HEK293 (cell line): ENCODE measurements around the gene CNST.

ENCODE experiments used
- CTCF ChIA-PET: fragments of 350-600 bp; formaldehyde crosslinking; extraction: SDS; loops from one replicate; lab custom pipeline; 2021; ENCODE audit warnings: antibody characterized with exemption; lab: Yijun Ruan, JAX
- POLR2A ChIA-PET: fragments of 300-600 bp; formaldehyde crosslinking; extraction: SDS; loops from one replicate; lab custom pipeline; 2020; ENCODE audit warnings: antibody characterized with exemption, inconsistent platforms; lab: Yijun Ruan, JAX
- H3K27ac ChIP-seq: fragments of 200-500 bp; sonication (Bioruptor generic); 2 replicates; pipeline ENCODE4 v1.5.1; 2014; ENCODE audit warnings: low read depth, low read length, control low read depth, inconsistent platforms; ENCODE audit errors: extremely low read depth
- H3K36me3 ChIP-seq, 2 experiments: fragments of 200-500 bp in 1 of 2; sonication (Bioruptor generic) in 1 of 2; 1 replicate in 1 of 2; 2 replicates in 1 of 2; pipeline ENCODE4 v1.5.1; 2014 to 2017; ENCODE audit warnings: inconsistent platforms in 2 of 2, low read length in 2 of 2; ENCODE audit not compliant: control insufficient read depth in 2 of 2, insufficient read depth in 1 of 2
- H3K4me1 ChIP-seq: fragments of 200-500 bp; sonication (Bioruptor generic); 2 replicates; pipeline ENCODE4 v1.5.1; 2014; ENCODE audit warnings: mild to moderate bottlenecking, low read length, inconsistent platforms; ENCODE audit not compliant: control insufficient read depth, insufficient read depth
- H3K4me3 ChIP-seq: 2 replicates; pipeline ENCODE4 v1.5.1; 2011; ENCODE audit warnings: low read depth, mild to moderate bottlenecking, control low read depth, low read length, moderate library complexity
- H3K9me3 ChIP-seq: fragments of 200-500 bp; sonication (Bioruptor generic); 2 replicates; pipeline ENCODE4 v1.5.1; 2014; ENCODE audit warnings: low read depth, low read length, inconsistent platforms; ENCODE audit not compliant: control insufficient read depth, insufficient read depth
- KLF1 ChIP-seq: fragments of 450-650 bp; formaldehyde crosslinking; IDR thresholded peaks from 2 replicates; pipeline ENCODE4 v1.5.1; 2016; ENCODE audit warnings: missing biosample characterization, missing genetic modification characterization
- PRDM6 ChIP-seq: fragments of 450-650 bp; formaldehyde crosslinking; IDR thresholded peaks from 2 replicates; pipeline ENCODE4 v1.5.1; 2017; ENCODE audit warnings: missing biosample characterization, missing genetic modification characterization
- SP7 ChIP-seq: fragments of 450-650 bp; formaldehyde crosslinking; IDR thresholded peaks from 2 replicates; pipeline ENCODE4 v1.5.1; 2016; ENCODE audit warnings: missing biosample characterization, missing genetic modification characterization
- TCF7L2 ChIP-seq: IDR thresholded peaks from 2 replicates; pipeline ENCODE4 v1.6.1; 2011; ENCODE audit warnings: low read depth, mild to moderate bottlenecking, inconsistent platforms, low read length, moderate library complexity, borderline replicate concordance
- WT1 ChIP-seq: fragments of 450-650 bp; formaldehyde crosslinking; IDR thresholded peaks from 2 replicates; pipeline ENCODE4 v1.5.1; 2016; ENCODE audit warnings: missing biosample characterization, missing genetic modification characterization
- ZBTB17 ChIP-seq: fragments of 450-650 bp; formaldehyde crosslinking; IDR thresholded peaks from 2 replicates; pipeline ENCODE4 v1.5.1; 2016; ENCODE audit warnings: missing biosample characterization, missing genetic modification characterization
- ZEB2 ChIP-seq: fragments of 450-650 bp; formaldehyde crosslinking; IDR thresholded peaks from 2 replicates; pipeline ENCODE4 v1.5.1; 2016; ENCODE audit warnings: missing biosample characterization, missing genetic modification characterization
- ZFHX2 ChIP-seq: fragments of 450-650 bp; formaldehyde crosslinking; conservative IDR thresholded peaks from 2 replicates; pipeline ENCODE4 v1.5.1; 2016; ENCODE audit warnings: missing biosample characterization, missing genetic modification characterization
- ZNF132 ChIP-seq: fragments of 450-650 bp; formaldehyde crosslinking; IDR thresholded peaks from 2 replicates; pipeline ENCODE4 v1.5.1; 2017; ENCODE audit warnings: missing biosample characterization, missing genetic modification characterization, borderline replicate concordance
- ZNF146 ChIP-seq: fragments of 450-650 bp; formaldehyde crosslinking; IDR thresholded peaks from 2 replicates; pipeline ENCODE4 v1.5.1; 2016; ENCODE audit warnings: missing biosample characterization, missing genetic modification characterization
- ZNF175 ChIP-seq: fragments of 450-650 bp; formaldehyde crosslinking; IDR thresholded peaks from 2 replicates; pipeline ENCODE4 v1.5.1; 2016; ENCODE audit warnings: missing biosample characterization, missing genetic modification characterization
- ZNF221 ChIP-seq: fragments of 450-650 bp; formaldehyde crosslinking; IDR thresholded peaks from 2 replicates; pipeline ENCODE4 v1.5.1; 2017; ENCODE audit warnings: missing biosample characterization, missing genetic modification characterization, borderline replicate concordance
- ZNF366 ChIP-seq: fragments of 450-650 bp; formaldehyde crosslinking; conservative IDR thresholded peaks from 2 replicates; pipeline ENCODE4 v1.5.1; 2016; ENCODE audit warnings: missing biosample characterization, missing genetic modification characterization
- ZNF473 ChIP-seq: fragments of 450-650 bp; formaldehyde crosslinking; IDR thresholded peaks from 2 replicates; pipeline ENCODE4 v1.5.1; 2017; ENCODE audit warnings: missing biosample characterization, missing genetic modification characterization
- ZNF529 ChIP-seq: fragments of 450-650 bp; formaldehyde crosslinking; IDR thresholded peaks from 2 replicates; pipeline ENCODE4 v1.5.1; 2017; ENCODE audit warnings: missing genetic modification characterization, missing biosample characterization; ENCODE audit not compliant: insufficient replicate concordance
- ZNF555 ChIP-seq: fragments of 450-650 bp; formaldehyde crosslinking; conservative IDR thresholded peaks from 2 replicates; pipeline ENCODE4 v1.5.1; 2017; ENCODE audit warnings: missing biosample characterization, mild to moderate bottlenecking, missing genetic modification characterization, inconsistent platforms
- ZSCAN30 ChIP-seq: fragments of 450-650 bp; IDR thresholded peaks from 2 replicates; pipeline ENCODE4 v1.5.1; 2018; ENCODE audit warnings: missing biosample characterization, mild to moderate bottlenecking, missing genetic modification characterization, moderate library complexity
- TF ChIP-seq, protein P1 (sequence below): fragments of 450-650 bp; formaldehyde crosslinking; IDR thresholded peaks from 2 replicates; pipeline ENCODE4 v1.5.1; 2016; ENCODE audit warnings: missing biosample characterization, missing genetic modification characterization
- TF ChIP-seq, protein P2 (sequence below): fragments of 450-650 bp; formaldehyde crosslinking; IDR thresholded peaks from 2 replicates; pipeline ENCODE4 v1.5.1; 2016; ENCODE audit warnings: missing biosample characterization, missing genetic modification characterization
- TF ChIP-seq, protein P3 (sequence below): fragments of 450-650 bp; formaldehyde crosslinking; IDR thresholded peaks from 2 replicates; pipeline ENCODE4 v1.5.1; 2016; ENCODE audit warnings: missing biosample characterization, missing genetic modification characterization
- TF ChIP-seq, protein P4 (sequence below): fragments of 450-650 bp; IDR thresholded peaks from 2 replicates; pipeline ENCODE4 v1.5.1; 2018; ENCODE audit warnings: missing biosample characterization, missing genetic modification characterization

Gene CNST

GRCh38 chr1:246669659-246670058 lies 103.4 kb downstream of the CNST start:
- Histone ChIP-seq H3K4me1 (no peaks in the 10 kb centered on the region), H3K36me3 (peaks cover 0 to 4% of the 10 kb centered on the region in 2 experiments; a peak in 1 of 3 replicates), H3K9me3 (no peaks in the 10 kb centered on the region), H3K4me3 (no peak overlapping the region), H3K27ac (no peak overlapping the region)
- ChIA-PET POLR2A (no interaction called here), CTCF (interaction anchor here (0.7 kb wide), 1 partner anchor 12 kb away, joined by 3 read pairs; no protein-coding TSS in a partner anchor)
- TF ChIP-seq, protein P1, sequence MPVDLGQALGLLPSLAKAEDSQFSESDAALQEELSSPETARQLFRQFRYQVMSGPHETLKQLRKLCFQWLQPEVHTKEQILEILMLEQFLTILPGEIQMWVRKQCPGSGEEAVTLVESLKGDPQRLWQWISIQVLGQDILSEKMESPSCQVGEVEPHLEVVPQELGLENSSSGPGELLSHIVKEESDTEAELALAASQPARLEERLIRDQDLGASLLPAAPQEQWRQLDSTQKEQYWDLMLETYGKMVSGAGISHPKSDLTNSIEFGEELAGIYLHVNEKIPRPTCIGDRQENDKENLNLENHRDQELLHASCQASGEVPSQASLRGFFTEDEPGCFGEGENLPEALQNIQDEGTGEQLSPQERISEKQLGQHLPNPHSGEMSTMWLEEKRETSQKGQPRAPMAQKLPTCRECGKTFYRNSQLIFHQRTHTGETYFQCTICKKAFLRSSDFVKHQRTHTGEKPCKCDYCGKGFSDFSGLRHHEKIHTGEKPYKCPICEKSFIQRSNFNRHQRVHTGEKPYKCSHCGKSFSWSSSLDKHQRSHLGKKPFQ (tag by site-specific recombination) = no peak
- no peak for TF ChIP-seq ZNF175
- TF ChIP-seq ZNF221 (tag by site-specific recombination) = no peak
- TF ChIP-seq ZNF132 (tag by site-specific recombination) = no peak
- no peak for TF ChIP-seq ZNF146

GRCh38 chr1:246674049-246674448 lies 107.8 kb downstream of the CNST start:
- ChIA-PET CTCF (no interaction called here), POLR2A (no interaction called here)
- TF ChIP-seq ZFHX2 = no peak
- no peak for TF ChIP-seq ZNF132 (tag by site-specific recombination)
- TF ChIP-seq KLF1 (tag by site-specific recombination) = no peak
- TF ChIP-seq ZNF555 (tag by site-specific recombination) = no peak
- TF ChIP-seq ZNF529 = no peak
- TF ChIP-seq, protein P2, sequence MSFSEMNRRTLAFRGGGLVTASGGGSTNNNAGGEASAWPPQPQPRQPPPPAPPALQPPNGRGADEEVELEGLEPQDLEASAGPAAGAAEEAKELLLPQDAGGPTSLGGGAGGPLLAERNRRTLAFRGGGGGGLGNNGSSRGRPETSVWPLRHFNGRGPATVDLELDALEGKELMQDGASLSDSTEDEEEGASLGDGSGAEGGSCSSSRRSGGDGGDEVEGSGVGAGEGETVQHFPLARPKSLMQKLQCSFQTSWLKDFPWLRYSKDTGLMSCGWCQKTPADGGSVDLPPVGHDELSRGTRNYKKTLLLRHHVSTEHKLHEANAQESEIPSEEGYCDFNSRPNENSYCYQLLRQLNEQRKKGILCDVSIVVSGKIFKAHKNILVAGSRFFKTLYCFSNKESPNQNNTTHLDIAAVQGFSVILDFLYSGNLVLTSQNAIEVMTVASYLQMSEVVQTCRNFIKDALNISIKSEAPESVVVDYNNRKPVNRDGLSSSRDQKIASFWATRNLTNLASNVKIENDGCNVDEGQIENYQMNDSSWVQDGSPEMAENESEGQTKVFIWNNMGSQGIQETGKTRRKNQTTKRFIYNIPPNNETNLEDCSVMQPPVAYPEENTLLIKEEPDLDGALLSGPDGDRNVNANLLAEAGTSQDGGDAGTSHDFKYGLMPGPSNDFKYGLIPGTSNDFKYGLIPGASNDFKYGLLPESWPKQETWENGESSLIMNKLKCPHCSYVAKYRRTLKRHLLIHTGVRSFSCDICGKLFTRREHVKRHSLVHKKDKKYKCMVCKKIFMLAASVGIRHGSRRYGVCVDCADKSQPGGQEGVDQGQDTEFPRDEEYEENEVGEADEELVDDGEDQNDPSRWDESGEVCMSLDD (tag by site-specific recombination) = no peak
- no peaks in the 10 kb centered on the region for H3K36me3 ChIP-seq
- H3K4me3 ChIP-seq = no peak overlapping the region
- no peaks in the 10 kb centered on the region for H3K9me3 ChIP-seq
- no peaks in the 10 kb centered on the region for H3K4me1 ChIP-seq
- no peak overlapping the region for H3K27ac ChIP-seq

- Histone ChIP-seq H3K4me1 (no peaks in the 10 kb centered on the region), H3K4me3 (no peak overlapping the region), H3K36me3 (no peaks in the 10 kb centered on the region), H3K9me3 (no peaks in the 10 kb centered on the region), H3K27ac (no peak overlapping the region)
- ChIA-PET POLR2A (no interaction called here), CTCF (interaction anchor here (1.9 kb wide), 1 partner anchor 12 kb away, joined by 4 read pairs; no protein-coding TSS in a partner anchor)
- TF ChIP-seq ZBTB17 = no peak
- peak; percentile 42; the same call in 1 of the 2 replicates for TF ChIP-seq ZNF366 (tag by site-specific recombination)
- peak; percentile 59 for TF ChIP-seq TCF7L2
- TF ChIP-seq PRDM6 (tag by site-specific recombination) = peak; percentile 54
- no peak for TF ChIP-seq ZSCAN30 (tag by site-specific recombination)
- TF ChIP-seq, protein P3, sequence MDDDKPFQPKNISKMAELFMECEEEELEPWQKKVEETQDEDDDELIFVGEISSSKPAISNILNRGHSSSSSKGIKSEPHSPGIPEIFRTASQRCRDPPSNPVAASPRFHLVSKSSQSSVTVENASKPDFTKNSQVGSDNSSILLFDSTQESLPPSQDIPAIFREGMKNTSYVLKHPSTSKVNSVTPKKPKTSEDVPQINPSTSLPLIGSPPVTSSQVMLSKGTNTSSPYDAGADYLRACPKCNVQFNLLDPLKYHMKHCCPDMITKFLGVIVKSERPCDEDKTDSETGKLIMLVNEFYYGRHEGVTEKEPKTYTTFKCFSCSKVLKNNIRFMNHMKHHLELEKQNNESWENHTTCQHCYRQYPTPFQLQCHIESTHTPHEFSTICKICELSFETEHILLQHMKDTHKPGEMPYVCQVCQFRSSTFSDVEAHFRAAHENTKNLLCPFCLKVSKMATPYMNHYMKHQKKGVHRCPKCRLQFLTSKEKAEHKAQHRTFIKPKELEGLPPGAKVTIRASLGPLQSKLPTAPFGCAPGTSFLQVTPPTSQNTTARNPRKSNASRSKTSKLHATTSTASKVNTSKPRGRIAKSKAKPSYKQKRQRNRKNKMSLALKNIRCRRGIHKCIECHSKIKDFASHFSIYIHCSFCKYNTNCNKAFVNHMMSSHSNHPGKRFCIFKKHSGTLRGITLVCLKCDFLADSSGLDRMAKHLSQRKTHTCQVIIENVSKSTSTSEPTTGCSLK (tag by site-specific recombination) = no peak
- TF ChIP-seq SP7 = peak; percentile 57
- no peak for TF ChIP-seq ZEB2 (tag by site-specific recombination)
- TF ChIP-seq WT1 (tag by site-specific recombination) = peak; percentile 70
- TF ChIP-seq, protein P4, sequence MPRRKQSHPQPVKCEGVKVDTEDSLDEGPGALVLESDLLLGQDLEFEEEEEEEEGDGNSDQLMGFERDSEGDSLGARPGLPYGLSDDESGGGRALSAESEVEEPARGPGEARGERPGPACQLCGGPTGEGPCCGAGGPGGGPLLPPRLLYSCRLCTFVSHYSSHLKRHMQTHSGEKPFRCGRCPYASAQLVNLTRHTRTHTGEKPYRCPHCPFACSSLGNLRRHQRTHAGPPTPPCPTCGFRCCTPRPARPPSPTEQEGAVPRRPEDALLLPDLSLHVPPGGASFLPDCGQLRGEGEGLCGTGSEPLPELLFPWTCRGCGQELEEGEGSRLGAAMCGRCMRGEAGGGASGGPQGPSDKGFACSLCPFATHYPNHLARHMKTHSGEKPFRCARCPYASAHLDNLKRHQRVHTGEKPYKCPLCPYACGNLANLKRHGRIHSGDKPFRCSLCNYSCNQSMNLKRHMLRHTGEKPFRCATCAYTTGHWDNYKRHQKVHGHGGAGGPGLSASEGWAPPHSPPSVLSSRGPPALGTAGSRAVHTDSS = no peak
- no peak for TF ChIP-seq ZNF473 (tag by site-specific recombination)
Measured at GRCh38 chr1:246677842-246678241, 111.6 kb downstream of the CNST start.
